Testis (tissue), 2 donors: Measurements from ENCODE around the gene TRMT11.

ENCODE experiments used
- CTCF ChIP-seq, 3 experiments: fragments of 450-650 bp in 2 of 3; fragments of 200-600 bp in 1 of 3; sonication (generic) in 1 of 3; IDR thresholded peaks; one replicate each; pipeline ENCODE4 v1.5.1; 2016 to 2019; ENCODE audit warnings: antibody characterized with exemption in 3 of 3, mild to moderate bottlenecking in 2 of 3, moderate library complexity in 1 of 3
- POLR2A ChIP-seq: fragments of 450-650 bp; IDR thresholded peaks from one replicate; pipeline ENCODE4 v1.6.1; 2017; ENCODE audit warnings: antibody characterized with exemption, mild to moderate bottlenecking, moderate library complexity

GRCh38 chr6:125944896-125945295 lies 41.4 kb upstream of the TRMT11 start:
- no peak for TF ChIP-seq CTCF (IDR thresholded peaks at IDR 0.05)
- no peak for TF ChIP-seq POLR2A
